GM18873 (cell line): Measurements from ENCODE around the gene CEMIP.

ENCODE experiments used
- ATAC-seq: cut with Tn5 transposase; IDR thresholded peaks from one replicate; pipeline ENCODE4 v1.9.1; 2021; ENCODE audit warnings: mild to moderate bottlenecking, moderate library complexity, moderate number of reproducible peaks; ENCODE audit not compliant: unreplicated experiment, low FRiP score

Gene CEMIP

DNA sequence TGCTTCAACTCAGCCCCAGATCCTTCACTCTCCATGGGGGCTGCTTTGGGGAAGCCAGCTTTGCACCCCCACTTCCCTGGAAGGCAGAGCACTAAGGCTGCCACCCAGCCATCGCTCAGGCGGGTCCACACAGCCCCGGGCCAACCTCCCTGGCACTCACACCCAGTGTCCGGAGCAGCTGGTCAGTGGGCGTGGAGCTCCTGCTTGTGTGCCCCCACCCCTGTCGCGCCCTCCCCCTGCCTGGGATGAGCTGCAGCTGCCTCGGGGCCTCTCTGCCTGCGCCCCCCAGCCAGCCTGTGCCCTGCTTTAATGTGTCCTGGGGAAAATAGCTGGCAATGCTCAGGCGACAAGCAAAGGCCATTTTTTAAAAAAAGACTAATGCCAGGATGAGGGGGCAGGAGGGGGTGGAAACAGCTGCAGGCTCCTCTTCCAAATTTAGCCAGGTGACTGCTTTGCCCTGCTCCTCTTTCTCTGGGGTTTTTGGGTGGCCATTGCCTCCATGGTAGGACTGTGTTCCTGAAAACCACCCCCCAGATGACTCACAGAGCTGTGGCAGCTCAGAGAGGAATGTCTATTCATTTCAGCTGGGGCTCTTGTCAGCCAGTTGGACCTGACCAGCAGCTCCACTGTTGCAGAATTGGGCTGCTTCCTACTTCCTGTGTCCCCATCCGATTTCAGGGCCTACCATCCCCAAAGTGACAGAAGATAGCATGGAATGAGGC lies 65.0 kb downstream of the CEMIP start:
- no peak for ATAC-seq

DNA sequence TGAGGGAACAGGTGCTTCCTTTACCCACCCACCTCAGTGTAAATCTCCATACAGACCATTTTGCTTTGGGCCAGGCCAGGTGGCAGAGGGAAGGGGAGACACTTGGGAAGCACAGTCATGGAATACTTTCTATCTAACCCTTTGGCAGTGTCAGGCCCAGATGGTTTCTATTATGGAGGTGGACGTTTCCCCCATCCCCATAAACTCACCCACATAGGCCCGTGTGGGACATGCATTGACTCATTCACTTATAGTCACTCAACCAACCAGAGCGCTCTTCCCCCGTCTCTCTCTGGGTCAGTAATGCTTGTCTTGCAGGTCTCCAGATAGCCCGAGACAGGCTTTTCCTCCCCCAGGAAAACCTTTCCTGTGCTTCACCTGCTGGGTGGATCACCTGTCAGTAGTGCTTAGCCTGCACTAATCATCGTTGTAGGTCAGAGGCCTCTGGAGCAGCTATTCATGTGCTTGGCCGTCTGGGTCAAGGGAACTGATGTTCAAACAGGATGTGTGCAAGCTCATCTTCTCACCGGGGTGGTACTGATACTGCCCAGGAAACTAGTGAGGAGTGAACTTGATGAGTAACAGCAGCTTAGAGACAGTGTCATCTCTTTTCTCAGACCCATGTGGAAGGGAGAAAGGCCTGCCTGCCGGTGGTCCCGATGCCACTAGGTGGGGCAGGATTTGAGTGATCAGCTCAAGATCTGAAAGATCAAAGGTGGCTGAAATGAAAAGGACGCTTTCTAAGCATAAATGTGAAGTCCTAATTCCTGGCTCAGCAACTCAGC lies 67.1 kb downstream of the CEMIP start:
- no peak for ATAC-seq

DNA sequence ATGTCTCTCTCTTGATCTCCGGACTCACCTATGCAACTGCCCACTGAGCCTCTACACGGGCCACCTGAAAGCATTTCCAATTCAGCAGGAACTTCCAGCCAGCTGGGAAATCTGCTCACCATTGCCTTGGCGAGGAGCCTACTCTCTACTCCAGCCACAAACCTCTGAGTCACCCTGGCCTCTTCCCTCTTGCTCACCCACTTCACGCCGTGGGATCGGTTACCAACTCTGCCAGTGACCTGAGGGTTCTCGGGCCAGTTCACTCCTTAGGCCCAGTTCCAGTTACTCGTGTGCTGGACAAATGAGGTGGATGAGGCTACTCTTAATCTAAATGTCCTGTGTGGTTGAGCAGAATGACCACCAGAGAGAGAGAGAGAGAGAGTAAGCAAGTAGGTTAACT lies 70.1 kb downstream of the CEMIP start:
- ATAC-seq: no peak

DNA sequence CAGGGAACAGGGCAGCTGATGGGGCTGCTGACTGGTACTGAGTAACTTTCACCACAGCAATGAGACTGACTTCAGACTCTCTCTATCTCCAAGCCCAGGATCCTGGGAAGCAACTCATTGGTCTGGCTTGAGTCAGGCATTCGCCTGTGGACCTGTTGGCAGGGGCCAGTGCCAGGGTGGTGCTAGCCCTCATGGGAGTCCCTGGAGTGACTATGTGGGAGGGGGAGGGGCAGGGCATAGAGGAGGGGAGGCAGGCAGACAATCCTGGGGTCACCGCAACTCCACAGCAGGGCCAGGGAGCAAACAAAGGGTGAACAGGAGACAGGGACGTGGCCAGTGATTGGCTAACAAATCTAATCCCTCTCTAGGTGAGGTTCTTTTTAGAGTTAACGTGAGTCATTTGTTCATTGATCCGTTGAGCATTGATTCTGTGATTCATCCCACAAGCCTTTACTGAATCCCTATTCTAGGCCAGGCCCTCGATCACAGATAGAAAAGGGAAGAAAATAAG lies 71.8 kb downstream of the CEMIP start:
- no peak for ATAC-seq

DNA sequence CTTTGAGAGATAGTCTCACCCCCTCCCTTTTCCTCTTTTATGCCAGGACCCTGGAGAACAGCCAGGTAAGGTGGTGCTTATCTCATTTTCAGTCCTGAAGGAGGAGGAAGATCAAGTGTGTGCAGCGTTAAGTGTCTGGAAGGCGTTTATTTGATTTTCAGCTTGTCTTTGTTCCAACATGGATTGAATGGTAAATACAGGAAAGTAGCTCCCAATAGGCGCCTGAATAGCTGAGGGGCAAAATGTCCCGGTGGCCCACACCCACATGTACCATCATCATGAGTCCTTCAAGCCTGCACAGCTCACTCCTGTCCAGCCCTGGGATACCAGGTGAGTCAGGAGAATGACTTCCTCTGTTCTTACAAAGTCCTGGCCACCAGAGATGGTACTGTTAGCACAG lies 73.5 kb downstream of the CEMIP start:
- ATAC-seq: no peak

DNA sequence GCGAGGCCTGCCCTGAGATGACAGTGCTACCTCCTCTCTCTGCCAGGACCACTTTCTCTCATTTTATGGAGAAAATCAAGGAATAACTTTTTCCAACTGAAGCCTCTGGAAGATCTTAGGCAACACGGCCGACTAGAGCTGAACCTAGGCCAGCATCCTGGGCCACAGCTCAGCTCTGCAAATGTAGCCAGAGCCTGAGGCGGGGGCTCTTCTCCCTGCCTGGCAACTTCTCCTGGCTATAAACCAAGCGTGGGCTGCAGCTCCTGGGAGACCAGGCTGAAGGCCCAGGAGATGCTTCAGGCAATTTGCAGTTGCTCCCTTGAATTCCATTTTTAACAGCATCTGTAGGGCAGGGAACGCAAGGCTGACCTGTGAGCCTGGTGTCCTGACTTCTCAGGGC lies 74.9 kb downstream of the CEMIP start:
- ATAC-seq: no peak

DNA sequence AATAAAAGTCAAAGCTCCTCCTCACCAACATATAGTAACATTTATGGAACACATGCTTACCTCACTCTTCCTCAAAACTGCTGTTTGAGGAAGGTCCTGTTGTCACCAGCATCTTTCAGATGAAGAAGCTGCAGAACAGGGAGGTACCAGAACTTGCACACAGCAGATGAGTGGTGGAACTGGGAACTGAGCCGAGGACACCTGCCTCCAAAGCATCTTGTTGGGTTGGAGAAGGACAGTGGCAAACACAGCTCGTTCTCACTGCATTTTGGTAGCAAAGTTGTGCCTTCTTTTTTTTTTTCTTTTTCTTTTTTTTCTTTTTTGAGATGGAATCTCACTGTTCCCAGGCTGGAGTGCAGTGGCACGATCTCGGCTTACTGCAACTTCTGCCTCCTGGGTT lies 76.0 kb downstream of the CEMIP start:
- no peak for ATAC-seq

DNA sequence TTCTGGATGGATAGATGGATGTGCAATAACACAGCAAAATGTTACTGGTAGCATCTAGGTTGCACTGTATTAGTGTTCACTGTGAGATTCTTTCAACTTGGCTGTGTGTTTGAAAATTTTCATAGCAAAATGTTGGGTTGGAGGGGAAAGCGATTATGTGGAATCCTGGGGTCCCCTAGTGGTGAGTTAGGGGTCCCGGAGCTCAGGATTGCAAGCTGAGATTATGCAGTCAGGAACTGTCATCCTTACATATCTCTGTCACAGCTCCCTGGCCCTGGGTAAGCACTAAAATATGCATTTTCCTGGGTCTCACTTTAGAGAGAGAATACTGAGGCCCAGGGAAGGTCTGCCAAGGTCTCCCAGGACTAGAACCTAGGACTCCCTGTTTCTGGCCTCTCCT lies 77.2 kb downstream of the CEMIP start:
- ATAC-seq: no peak

DNA sequence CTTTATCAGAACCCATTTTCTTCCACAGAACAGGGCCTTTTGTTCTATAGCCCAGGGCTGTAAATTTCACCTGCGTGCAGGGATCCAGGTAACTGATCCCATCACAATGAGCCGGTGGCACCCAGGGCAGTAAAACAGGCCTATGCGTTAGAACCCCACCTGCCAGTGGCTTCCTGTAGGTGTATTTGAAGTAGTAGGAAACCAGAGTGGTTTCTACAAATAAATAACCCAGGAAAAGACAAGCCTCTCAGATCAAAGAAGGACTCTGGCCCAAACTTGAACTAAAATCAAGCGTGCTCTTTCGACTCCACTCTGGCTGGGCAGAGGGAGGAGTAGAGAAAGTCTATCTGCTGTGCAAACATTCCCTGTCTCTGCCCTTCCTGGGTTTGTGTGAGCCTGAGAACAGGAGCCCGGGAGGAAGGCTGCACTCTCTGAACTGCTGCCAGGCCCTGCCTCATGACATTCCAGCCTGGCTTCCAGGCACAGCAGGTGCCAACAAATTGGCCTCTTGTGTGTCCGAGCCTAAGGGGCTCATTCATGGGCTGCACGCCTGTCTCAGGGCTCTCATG lies 77.7 kb downstream of the CEMIP start:
- no peak for ATAC-seq

DNA sequence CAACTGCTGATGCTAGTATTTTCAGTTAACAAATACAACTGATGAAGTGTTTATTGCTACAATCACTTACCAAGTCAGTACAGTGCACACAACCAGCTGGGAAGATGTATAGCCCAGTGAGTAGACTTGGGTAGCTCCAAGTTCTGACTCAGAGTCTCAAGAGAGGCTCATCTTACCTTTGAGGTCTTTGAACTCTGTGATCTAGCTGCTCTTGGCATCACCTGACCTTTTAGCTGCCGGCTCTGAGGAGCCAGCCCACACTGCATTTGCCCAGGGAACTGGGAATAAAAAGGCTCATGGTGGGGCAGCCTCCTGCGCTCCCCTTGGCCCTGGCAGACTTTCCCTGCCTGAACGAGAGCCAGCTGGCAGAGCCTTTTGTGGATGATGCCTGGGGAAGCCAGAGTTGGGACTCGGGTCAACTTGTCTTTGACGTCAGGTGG lies 82.6 kb downstream of the CEMIP start:
- no peak for ATAC-seq

DNA sequence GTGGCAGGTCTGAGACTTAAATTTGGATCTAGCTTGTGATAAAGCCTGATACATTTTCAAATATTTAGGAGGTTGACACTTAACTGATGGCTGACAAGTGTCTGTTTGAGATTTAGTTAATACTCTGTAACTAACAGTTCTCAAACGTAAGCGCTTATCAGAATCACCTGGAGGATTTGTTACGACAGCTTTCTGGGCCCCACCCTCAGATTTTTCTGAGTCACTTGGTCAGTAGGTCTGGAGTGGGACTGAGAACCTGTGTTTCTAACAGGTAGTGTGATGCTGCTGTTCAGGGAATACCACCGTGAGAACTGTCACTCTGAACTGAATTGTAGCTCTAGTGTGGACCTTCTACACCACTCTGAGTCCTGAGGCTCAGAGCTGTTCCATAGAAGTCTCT lies 85.5 kb downstream of the CEMIP start:
- no peak for ATAC-seq

DNA sequence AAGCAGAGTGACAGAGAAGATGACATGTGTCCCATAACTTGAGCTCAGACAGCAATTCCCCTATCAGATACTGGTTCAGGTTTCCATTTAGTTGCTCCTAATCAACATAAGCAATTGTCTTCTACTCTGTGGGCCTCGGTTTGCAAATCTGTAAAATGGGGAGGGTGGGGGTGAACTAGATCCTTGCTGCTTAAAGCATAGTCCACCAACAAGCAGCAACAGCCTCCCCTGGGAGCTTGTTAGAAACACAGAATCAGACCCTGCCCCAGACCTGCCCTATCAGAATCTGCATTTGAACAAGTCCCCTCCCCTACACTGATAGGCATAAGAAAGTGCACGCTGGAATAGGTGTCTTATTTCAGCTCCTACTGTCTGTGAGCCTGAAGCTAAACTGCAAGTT lies 87.8 kb downstream of the CEMIP start:
- no peak for ATAC-seq

DNA sequence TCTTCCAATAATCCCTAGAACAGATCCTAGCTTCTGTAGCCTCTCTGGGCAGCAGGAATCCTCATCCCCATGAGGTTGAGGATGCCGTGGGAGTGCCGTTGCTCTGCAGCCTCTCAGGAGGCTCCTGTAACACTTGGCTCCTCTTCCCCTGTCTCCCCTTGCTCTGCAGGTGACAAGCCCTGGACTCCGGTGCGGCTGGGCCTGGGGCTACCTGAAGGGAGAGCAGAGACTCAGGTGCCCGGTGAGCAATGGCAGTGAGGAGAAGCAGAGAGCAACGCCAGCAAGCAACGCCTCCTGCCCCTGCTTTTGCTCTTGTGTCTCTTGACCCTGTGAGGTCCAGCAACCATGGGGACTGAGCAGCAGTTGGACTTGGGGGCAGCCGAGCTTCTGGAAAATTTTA lies 91.2 kb downstream of the CEMIP start:
- ATAC-seq: no peak

DNA sequence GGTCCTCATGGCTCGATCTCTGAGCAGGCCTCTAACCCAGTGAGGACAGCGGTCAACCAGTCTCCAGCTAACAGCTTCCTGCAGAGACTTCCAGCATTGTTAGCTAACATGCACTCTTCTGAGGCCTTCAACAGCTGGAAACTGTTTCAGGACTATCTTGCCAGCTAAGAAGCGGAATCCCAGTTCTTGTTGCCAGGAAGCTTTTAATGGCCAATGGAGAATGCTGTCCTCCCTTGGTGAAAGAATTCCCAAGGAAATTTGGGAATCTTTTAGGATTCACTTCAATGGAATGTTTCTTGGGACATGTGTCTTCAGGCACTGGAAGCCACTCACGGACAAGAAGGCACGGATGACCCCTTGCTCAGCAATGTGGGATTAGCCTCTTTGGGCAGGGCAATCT lies 91.7 kb downstream of the CEMIP start:
- no peak for ATAC-seq

DNA sequence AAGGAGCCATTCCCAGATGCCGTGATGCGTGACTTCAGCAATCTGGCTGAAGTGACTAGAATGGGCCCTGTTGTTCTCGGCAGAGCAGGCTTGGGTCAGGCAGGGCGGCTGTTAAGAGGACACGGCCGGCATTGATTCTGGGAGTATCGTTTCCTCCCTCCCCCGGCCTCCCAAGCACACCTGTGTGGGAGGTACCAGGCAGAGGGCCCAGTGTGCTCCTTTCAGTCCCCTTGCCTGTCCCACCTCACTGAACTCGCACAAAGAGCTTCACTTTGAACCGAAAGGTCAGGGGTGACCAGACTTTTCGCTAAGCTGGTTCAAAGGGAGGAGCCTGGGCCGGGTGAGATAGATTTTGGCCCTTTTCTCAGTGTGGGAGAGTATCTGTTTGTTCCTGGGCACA lies 92.7 kb downstream of the CEMIP start:
- ATAC-seq: no peak

DNA sequence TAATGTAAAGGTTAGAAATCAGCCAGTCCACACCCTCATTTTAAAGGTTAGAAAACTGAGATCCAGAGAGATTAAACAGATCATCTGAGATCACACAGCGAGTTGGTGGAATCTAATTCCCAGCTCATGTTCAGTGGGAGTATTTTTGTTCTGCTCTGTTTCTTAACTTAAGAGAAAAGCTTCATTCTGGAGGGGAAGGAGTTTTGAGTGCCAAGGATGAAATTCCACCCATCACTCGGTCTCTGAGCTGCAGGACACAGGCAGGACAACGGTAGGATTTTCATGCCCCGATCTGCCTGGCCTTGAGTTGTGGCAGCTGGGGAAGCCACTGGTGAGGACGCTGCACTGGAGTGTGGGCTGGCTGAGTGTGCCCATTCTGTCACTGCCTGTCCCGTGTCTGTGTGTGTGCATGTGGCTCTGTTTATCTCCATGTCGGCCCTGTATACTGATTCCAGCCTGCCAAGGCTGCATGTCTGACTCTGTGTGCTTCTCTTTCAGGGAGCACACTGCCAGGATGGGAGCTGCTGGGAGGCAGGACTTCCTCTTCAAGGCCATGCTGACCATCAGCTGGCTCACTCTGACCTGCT lies 94.3 kb downstream of the CEMIP start:
- no peak for ATAC-seq

DNA sequence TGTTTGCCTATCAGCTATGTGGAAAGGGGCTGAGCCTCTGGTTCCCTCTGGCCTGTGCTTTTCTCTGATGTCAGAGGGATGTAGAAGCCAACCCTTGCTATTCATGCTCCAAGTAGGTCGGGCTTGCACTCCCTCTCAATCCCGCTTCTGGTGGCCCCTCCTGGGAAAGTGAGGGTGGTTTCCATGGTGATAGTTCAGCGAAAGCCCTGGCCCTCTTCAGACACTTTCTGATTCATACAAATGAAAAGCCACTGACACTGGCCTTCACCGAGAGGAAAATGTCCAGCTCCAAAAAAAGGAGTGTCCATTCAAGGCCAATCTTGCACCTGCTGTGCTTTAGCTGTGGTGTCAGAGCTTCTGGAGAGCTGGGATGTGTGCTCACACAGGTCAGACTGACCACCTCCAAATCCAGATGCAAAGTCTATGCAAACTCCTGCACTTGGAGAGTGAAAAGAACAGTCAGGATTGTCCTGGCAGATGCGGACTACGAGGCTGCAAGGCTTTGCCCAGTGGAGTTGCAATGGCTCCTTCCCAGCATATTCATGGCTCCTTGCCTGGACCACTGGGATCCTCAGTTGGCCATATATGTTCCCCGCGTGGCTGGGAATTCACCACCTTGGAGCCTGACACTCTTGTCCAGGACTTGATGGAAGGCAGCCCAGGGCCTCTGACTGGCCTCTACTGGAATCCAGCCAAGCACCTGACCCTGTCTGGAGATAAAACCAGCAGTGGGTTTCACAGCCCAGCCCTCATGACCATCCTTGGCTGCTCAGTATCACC lies 96.6 kb downstream of the CEMIP start:
- no peak for ATAC-seq

DNA sequence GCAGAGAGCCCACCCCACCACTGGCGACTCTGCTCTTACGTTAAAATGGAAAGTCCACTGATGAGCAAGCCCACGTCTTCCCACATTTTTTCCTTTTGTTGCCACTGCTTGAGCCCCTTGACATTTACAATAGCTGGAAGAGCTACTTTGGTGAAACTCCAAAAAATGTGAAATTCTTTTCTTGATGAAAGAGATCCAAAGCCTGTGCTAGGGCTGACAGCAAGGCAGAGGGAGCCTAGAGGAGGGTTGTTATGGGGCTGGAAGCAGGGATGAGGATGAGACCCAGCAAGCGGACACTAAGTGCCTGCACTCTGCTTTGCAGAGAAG lies 97.1 kb downstream of the CEMIP start:
- no peak for ATAC-seq

DNA sequence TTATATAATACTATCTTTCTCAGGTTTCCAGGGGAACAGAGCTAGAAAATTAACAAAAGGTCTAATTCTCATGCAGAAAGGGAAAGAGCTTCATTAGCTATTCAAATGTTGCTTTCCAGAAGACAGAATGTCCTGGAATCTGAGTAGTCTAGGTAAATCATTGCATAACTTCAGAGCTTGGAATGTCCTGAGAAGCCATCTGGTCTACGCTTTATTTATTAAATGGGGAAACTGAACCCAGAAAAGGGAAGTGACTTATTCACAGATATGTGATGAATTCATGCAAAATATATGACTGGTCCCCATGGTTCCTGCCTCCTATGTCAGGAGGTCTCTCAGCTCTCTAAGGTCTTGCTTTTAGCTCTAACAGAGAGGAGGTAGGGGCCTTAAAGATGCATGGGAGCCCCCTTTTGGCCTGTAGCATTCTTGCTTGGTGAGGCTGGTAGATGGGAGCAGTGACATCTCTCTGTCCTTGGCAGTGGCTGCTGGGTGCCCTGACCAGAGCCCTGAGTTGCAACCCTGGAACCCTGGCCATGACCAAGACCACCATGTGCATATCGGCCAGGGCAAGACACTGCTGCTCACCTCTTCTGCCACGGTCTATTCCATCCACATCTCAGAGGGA lies 99.2 kb downstream of the CEMIP start:
- no peak for ATAC-seq

DNA sequence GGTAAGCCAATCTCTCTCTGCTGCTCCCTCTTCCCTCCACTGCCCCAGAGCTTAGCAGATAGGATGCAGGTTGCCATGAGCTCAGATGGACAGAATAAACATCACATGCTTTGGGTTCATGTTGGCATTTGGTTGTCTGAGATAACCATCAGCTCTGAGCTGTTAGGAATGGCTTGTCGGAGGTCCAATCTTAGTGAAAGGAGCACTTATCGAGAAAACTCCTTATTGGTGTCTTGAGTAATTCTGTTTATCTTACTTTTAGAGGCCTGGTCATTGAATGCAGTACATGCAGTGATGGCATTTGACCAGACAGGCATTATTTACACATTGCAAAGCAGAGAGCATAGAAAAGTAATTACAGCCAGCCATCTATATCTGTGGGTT lies 99.7 kb downstream of the CEMIP start:
- ATAC-seq: no peak
